ENCODE results near the gene SHC4.

DNA sequence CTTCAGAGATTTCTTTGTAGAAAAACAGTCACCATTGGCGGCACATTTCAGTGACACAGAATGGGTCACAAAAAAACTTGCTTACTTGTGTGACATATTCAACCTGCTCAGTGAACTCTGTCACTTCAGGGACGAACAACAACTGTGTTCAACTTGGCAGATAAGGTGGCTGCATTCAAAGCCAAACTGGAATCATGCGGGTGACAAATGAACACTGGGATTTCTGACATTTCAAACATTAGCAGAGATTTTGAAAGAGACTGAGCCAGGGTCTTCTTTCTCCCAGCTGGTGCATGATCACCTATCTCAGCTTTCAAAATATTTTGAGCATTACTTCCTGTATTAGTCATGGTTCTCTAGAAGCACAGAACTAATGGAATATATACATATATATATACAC, 87.7 kb downstream of the SHC4 start:
- TF ChIP-seq, protein P1, sequence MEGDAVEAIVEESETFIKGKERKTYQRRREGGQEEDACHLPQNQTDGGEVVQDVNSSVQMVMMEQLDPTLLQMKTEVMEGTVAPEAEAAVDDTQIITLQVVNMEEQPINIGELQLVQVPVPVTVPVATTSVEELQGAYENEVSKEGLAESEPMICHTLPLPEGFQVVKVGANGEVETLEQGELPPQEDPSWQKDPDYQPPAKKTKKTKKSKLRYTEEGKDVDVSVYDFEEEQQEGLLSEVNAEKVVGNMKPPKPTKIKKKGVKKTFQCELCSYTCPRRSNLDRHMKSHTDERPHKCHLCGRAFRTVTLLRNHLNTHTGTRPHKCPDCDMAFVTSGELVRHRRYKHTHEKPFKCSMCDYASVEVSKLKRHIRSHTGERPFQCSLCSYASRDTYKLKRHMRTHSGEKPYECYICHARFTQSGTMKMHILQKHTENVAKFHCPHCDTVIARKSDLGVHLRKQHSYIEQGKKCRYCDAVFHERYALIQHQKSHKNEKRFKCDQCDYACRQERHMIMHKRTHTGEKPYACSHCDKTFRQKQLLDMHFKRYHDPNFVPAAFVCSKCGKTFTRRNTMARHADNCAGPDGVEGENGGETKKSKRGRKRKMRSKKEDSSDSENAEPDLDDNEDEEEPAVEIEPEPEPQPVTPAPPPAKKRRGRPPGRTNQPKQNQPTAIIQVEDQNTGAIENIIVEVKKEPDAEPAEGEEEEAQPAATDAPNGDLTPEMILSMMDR (IDR thresholded peaks at IDR 0.05; ENCODE audit: insufficient read depth, low read length): no peak
- TF ChIP-seq POLR2AphosphoS5 (IDR thresholded peaks at IDR 0.05; ENCODE audit: low read depth) (no peak), SPI1 (IDR thresholded peaks at IDR 0.05; ENCODE audit: borderline replicate concordance, low read depth) (no peak)
